Measurements from ENCODE around the gene NIN. TPM values are rescaled to one million over a fixed set of nuclear protein-coding genes. Genes with fewer than 3 reads are reported as not detected.
"Not testable (repeated sequence)": the region's sequence is repeated elsewhere in the genome, so short reads cannot be mapped to it uniquely, and the experiment has no call there.

Gene NIN
- total RNA-seq, 1 experiment from 2014 or later, result 16.9 TPM

- peaks cover 12% of the 10 kb centered on the region for H3K9me3 Mint-ChIP-seq (ENCODE audit: unreplicated experiment)
- Histone ChIP-seq H3K36me3 (ENCODE audit: control insufficient read depth, insufficient read depth, low read length) (no peaks in the 10 kb centered on the region), H3K9me3 (no peaks in the 10 kb centered on the region; the same call in 1 of the 2 replicates), H3K4me1 (no peaks in the 10 kb centered on the region), H3K4me3 (ENCODE audit: low read depth, low read length) (no peak overlapping the region), H3K27me3 (replicated peaks; ENCODE audit: control insufficient read depth, insufficient read depth, low read length) (no peaks in the 10 kb centered on the region)
- no peaks in the 10 kb centered on the region for H3K36me3 Mint-ChIP-seq (ENCODE audit: insufficient read depth, unreplicated experiment)
- no peak for DNase-seq
- H3K4me3 Mint-ChIP-seq (ENCODE audit: unreplicated experiment), result no peak overlapping the region
- ChIA-PET POLR2A (no interaction called here), CTCF (no interaction called here)
- no peak for TF ChIP-seq CTCF (IDR thresholded peaks at IDR 0.05; ENCODE audit: insufficient read depth in 1 of 2, low read depth in 1 of 2, low read length in 1 of 2, severe bottlenecking in 1 of 2, unreplicated experiment in 1 of 2)
- H3K4me1 Mint-ChIP-seq (ENCODE audit: low read depth, unreplicated experiment), result no peaks in the 10 kb centered on the region
- intact Hi-C loops (cut with micrococcal nuclease; ENCODE audit: unreplicated experiment), result no loop called here
- BruUV-seq (replicated peaks), result no TSS peak
- H3K27ac Mint-ChIP-seq (ENCODE audit: unreplicated experiment), result no peak overlapping the region
- peaks cover 8% of the 10 kb centered on the region for H3K27me3 Mint-ChIP-seq (ENCODE audit: insufficient read depth, unreplicated experiment)
These were observed 126.4 kb downstream of the NIN start for GRCh38 chr14:50704454-50705010.

GRCh38 chr14:50697659-50698290 lies 133.2 kb downstream of the NIN start:
- no peak overlapping the region for H3K27ac Mint-ChIP-seq (ENCODE audit: unreplicated experiment)
- Histone ChIP-seq H3K4me1 (no peaks in the 10 kb centered on the region), H3K9me3 (peaks cover 14% of the 10 kb centered on the region), H3K36me3 (ENCODE audit: control insufficient read depth, insufficient read depth, low read length) (no peaks in the 10 kb centered on the region), H3K27me3 (replicated peaks; ENCODE audit: control insufficient read depth, insufficient read depth, low read length) (no peaks in the 10 kb centered on the region), H3K4me3 (ENCODE audit: low read depth, low read length) (no peak overlapping the region)
- TF ChIP-seq CTCF (IDR thresholded peaks at IDR 0.05; ENCODE audit: insufficient read depth in 1 of 2, low read depth in 1 of 2, low read length in 1 of 2, severe bottlenecking in 1 of 2, unreplicated experiment in 1 of 2), result no peak
- H3K4me1 Mint-ChIP-seq (ENCODE audit: low read depth, unreplicated experiment), result no peaks in the 10 kb centered on the region
- POLR2A ChIA-PET, result no interaction called here
- BruUV-seq (replicated peaks), result no TSS peak
- peaks cover 28% of the 10 kb centered on the region for H3K9me3 Mint-ChIP-seq (ENCODE audit: unreplicated experiment)
- H3K4me3 Mint-ChIP-seq (ENCODE audit: unreplicated experiment), result no peak overlapping the region
- H3K27me3 Mint-ChIP-seq (ENCODE audit: insufficient read depth, unreplicated experiment), result peaks cover 8% of the 10 kb centered on the region
- H3K36me3 Mint-ChIP-seq (ENCODE audit: insufficient read depth, unreplicated experiment), result no peaks in the 10 kb centered on the region
- no peak for DNase-seq
- CTCF ChIA-PET, result no interaction called here
- intact Hi-C loops (cut with micrococcal nuclease; ENCODE audit: unreplicated experiment), result no loop called here

- BruUV-seq (replicated peaks); H3K4me1 ChIP-seq; H3K4me3 Mint-ChIP-seq (ENCODE audit: unreplicated experiment); DNase-seq; H3K36me3 Mint-ChIP-seq (ENCODE audit: insufficient read depth, unreplicated experiment); H3K27me3 Mint-ChIP-seq (ENCODE audit: insufficient read depth, unreplicated experiment); H3K27ac Mint-ChIP-seq (ENCODE audit: unreplicated experiment); H3K27me3 ChIP-seq (replicated peaks; ENCODE audit: control insufficient read depth, insufficient read depth, low read length); POLR2A ChIA-PET; H3K4me1 Mint-ChIP-seq (ENCODE audit: low read depth, unreplicated experiment); H3K4me3 ChIP-seq (ENCODE audit: low read depth, low read length); H3K36me3 ChIP-seq (ENCODE audit: control insufficient read depth, insufficient read depth, low read length); CTCF ChIA-PET; intact Hi-C loops (cut with micrococcal nuclease; ENCODE audit: unreplicated experiment): not testable (repeated sequence)
- H3K9me3 Mint-ChIP-seq (ENCODE audit: unreplicated experiment), result peaks cover 16% of the 10 kb centered on the region
- H3K9me3 ChIP-seq, result peaks cover 14% of the 10 kb centered on the region
These were observed 136.7 kb downstream of the NIN start for GRCh38 chr14:50694260-50694659.
